Measurements from ENCODE around the gene RBM47. TPM values are rescaled to one million over a fixed set of nuclear protein-coding genes. Genes with fewer than 3 reads are reported as not detected.

Gene RBM47
- total and polyA plus RNA-seq, 2 experiments from 2014 or later = 35.6 to 139 TPM

DNA sequence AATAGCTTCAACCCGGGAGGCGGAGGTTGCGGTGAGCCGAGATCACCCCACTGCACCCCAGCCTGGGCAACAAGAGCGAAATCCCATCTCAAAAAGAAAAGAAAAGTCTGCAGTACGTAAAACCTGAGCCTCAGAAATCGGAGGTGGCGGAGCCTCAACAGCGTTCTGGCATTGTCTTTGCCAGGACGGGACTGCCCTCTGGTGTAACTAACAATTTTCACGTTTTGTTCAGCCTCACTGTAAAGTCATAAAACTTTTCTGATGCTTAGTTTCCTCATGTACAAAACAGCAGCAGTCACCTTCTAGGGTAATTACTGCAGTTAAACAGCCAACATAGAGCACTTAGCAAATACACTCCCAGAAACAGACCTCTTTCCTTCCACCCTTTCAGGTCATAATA is 121.7 kb downstream of the RBM47 start:
- H3K27me3 Mint-ChIP-seq (ENCODE audit: insufficient read depth, low read depth, poor library complexity) = peaks cover 10% of the 10 kb centered on the region
- no peak overlapping the region for H3K4me3 Mint-ChIP-seq
- peaks cover 6% of the 10 kb centered on the region; the same call in 1 of the 2 replicates for H3K36me3 ChIP-seq (ENCODE audit: insufficient read depth)
- no peak overlapping the region for H3K4me2 ChIP-seq
- no peaks in the 10 kb centered on the region for H3F3A ChIP-seq (replicated peaks; ENCODE audit: low read depth)
- DNase-seq (ENCODE audit: low spot score) = peak; percentile 48
- H2AFZ ChIP-seq = no peak overlapping the region
- ATAC-seq = peak; percentile 49
- no peaks in the 10 kb centered on the region for H3K27me3 ChIP-seq (ENCODE audit: insufficient read depth)
- peak overlapping the region; percentile 1; the same call in 1 of the 2 replicates for H3K27ac Mint-ChIP-seq
- peaks cover under 1% of the 10 kb centered on the region; the same call in 1 of the 2 replicates for H3K4me1 ChIP-seq (ENCODE audit: insufficient read depth)
- H3K4me1 Mint-ChIP-seq = peaks cover 3% of the 10 kb centered on the region
- no peak overlapping the region for H3K4me3 ChIP-seq
- peaks cover 6% of the 10 kb centered on the region for H4K20me1 ChIP-seq (replicated peaks; ENCODE audit: insufficient read depth)
- no peak overlapping the region; the same call in 1 of the 2 replicates for H3K27ac ChIP-seq (ENCODE audit: low read depth)
- TF ChIP-seq CREB1 (CRISPR knock-in tag; IDR thresholded peaks at IDR 0.05; ENCODE audit: low read depth) = no peak
- TF ChIP-seq, protein P1, sequence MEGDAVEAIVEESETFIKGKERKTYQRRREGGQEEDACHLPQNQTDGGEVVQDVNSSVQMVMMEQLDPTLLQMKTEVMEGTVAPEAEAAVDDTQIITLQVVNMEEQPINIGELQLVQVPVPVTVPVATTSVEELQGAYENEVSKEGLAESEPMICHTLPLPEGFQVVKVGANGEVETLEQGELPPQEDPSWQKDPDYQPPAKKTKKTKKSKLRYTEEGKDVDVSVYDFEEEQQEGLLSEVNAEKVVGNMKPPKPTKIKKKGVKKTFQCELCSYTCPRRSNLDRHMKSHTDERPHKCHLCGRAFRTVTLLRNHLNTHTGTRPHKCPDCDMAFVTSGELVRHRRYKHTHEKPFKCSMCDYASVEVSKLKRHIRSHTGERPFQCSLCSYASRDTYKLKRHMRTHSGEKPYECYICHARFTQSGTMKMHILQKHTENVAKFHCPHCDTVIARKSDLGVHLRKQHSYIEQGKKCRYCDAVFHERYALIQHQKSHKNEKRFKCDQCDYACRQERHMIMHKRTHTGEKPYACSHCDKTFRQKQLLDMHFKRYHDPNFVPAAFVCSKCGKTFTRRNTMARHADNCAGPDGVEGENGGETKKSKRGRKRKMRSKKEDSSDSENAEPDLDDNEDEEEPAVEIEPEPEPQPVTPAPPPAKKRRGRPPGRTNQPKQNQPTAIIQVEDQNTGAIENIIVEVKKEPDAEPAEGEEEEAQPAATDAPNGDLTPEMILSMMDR (conservative IDR thresholded peaks at IDR 0.05; ENCODE audit: low read depth in 2 of 2) = peak; percentile 15 to 51; a peak in 3 of 4 replicates
- peaks cover 73% of the 10 kb centered on the region for H3K79me2 ChIP-seq (replicated peaks; ENCODE audit: insufficient read depth)
- peaks cover 34% of the 10 kb centered on the region for H3K36me3 Mint-ChIP-seq (ENCODE audit: low read depth)
- no peaks in the 10 kb centered on the region for H3K9me3 Mint-ChIP-seq
- no peaks in the 10 kb centered on the region for H3K9me2 ChIP-seq (ENCODE audit: insufficient read depth)

DNA sequence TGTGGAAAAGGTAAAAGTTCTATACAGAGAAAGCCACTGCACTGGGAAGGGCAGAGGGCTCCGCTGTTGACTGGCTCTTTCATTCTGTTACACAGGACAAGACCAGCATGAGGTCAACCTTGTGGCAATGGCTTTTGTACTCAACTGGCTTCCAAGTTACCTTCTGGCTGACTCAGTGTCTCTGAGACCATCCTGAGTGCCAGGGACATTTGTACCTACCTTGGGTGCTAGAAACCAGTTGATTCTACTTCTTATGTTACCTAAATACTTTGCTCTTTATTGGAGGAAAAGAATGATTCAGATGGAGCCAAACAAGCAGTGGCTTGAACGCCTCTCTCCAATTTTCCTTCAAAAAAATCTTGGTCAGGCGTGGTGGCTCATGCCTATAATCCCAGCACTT is 123.2 kb downstream of the RBM47 start:
- no peak for DNase-seq (ENCODE audit: low spot score)
- Histone ChIP-seq H2AFZ (no peak overlapping the region), H3K27me3 (ENCODE audit: insufficient read depth) (no peaks in the 10 kb centered on the region), H3K9me2 (ENCODE audit: insufficient read depth) (no peaks in the 10 kb centered on the region), H3K4me3 (no peak overlapping the region), H3K4me2 (no peak overlapping the region), H3K79me2 (replicated peaks; ENCODE audit: insufficient read depth) (peaks cover 61% of the 10 kb centered on the region), H3F3A (replicated peaks; ENCODE audit: low read depth) (no peaks in the 10 kb centered on the region), H3K27ac (ENCODE audit: low read depth) (no peak overlapping the region), H3K4me1 (ENCODE audit: insufficient read depth) (no peaks in the 10 kb centered on the region; the same call in 1 of the 2 replicates), H4K20me1 (replicated peaks; ENCODE audit: insufficient read depth) (peaks cover 7% of the 10 kb centered on the region), H3K36me3 (ENCODE audit: insufficient read depth) (peaks cover 6% of the 10 kb centered on the region; the same call in 1 of the 2 replicates)
- H3K4me3 Mint-ChIP-seq = no peak overlapping the region
- H3K9me3 Mint-ChIP-seq = no peaks in the 10 kb centered on the region
- TF ChIP-seq JUNB (IDR thresholded peaks at IDR 0.05; ENCODE audit: unreplicated experiment) (no peak), POLR2AphosphoS5 (IDR thresholded peaks at IDR 0.05; ENCODE audit: low read depth) (no peak)
- TF ChIP-seq, protein P2, sequence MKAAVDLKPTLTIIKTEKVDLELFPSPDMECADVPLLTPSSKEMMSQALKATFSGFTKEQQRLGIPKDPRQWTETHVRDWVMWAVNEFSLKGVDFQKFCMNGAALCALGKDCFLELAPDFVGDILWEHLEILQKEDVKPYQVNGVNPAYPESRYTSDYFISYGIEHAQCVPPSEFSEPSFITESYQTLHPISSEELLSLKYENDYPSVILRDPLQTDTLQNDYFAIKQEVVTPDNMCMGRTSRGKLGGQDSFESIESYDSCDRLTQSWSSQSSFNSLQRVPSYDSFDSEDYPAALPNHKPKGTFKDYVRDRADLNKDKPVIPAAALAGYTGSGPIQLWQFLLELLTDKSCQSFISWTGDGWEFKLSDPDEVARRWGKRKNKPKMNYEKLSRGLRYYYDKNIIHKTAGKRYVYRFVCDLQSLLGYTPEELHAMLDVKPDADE (IDR thresholded peaks at IDR 0.05) = no peak
- no peak overlapping the region for H3K27ac Mint-ChIP-seq
- H3K4me1 Mint-ChIP-seq = peaks cover 7% of the 10 kb centered on the region
- no peak for ATAC-seq
- peaks cover 15% of the 10 kb centered on the region for H3K27me3 Mint-ChIP-seq (ENCODE audit: insufficient read depth, low read depth, poor library complexity)
- H3K36me3 Mint-ChIP-seq (ENCODE audit: low read depth) = peaks cover 41% of the 10 kb centered on the region

DNA sequence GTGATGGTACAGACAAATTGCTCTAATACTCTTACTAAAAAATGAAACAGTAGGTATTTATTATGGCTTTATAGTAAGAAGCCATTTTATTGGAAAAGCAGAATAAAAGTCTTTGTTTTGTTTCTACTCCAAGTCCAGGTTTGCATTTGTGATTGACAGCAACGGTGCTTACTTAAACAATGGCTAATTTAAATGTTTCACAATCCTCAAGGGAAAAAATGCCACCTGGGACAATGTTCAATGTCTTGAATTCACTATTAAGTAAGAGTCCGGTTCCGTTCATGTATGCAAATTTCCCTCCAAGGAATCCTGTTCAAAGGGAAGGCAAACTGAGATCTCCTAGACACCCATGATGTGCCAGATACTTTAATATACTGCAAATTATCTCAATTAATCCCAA is 123.6 kb downstream of the RBM47 start:
- Histone ChIP-seq H3K27ac (ENCODE audit: low read depth) (no peak overlapping the region), H3K4me1 (ENCODE audit: insufficient read depth) (no peaks in the 10 kb centered on the region; the same call in 1 of the 2 replicates), H3K4me2 (no peak overlapping the region), H3K36me3 (ENCODE audit: insufficient read depth) (peaks cover 6% of the 10 kb centered on the region; the same call in 1 of the 2 replicates), H3K27me3 (ENCODE audit: insufficient read depth) (no peaks in the 10 kb centered on the region), H4K20me1 (replicated peaks; ENCODE audit: insufficient read depth) (peaks cover 9% of the 10 kb centered on the region), H2AFZ (no peak overlapping the region), H3K4me3 (no peak overlapping the region), H3K79me2 (replicated peaks; ENCODE audit: insufficient read depth) (peaks cover 58% of the 10 kb centered on the region), H3F3A (replicated peaks; ENCODE audit: low read depth) (no peaks in the 10 kb centered on the region), H3K9me2 (ENCODE audit: insufficient read depth) (no peaks in the 10 kb centered on the region)
- Mint-ChIP-seq H3K36me3 (ENCODE audit: low read depth) (peaks cover 38% of the 10 kb centered on the region), H3K27ac (no peak overlapping the region), H3K9me3 (no peaks in the 10 kb centered on the region), H3K27me3 (ENCODE audit: insufficient read depth, low read depth, poor library complexity) (peaks cover 15% of the 10 kb centered on the region), H3K4me1 (peaks cover 7% of the 10 kb centered on the region), H3K4me3 (no peak overlapping the region)
- ATAC-seq (no peak), DNase-seq (ENCODE audit: low spot score) (no peak)
- TF ChIP-seq STAT1 (IDR thresholded peaks at IDR 0.05; ENCODE audit: unreplicated experiment) = no peak
- no peak for TF ChIP-seq CREB1 (CRISPR knock-in tag; IDR thresholded peaks at IDR 0.05; ENCODE audit: low read depth)
- TF ChIP-seq EZH2 (IDR thresholded peaks at IDR 0.05; ENCODE audit: low read depth, unreplicated experiment) = no peak
- no peak for TF ChIP-seq JUNB (IDR thresholded peaks at IDR 0.05; ENCODE audit: unreplicated experiment)
- TF ChIP-seq ZNF114 (CRISPR knock-in tag; IDR thresholded peaks at IDR 0.05) = no peak
- TF ChIP-seq, protein P3, sequence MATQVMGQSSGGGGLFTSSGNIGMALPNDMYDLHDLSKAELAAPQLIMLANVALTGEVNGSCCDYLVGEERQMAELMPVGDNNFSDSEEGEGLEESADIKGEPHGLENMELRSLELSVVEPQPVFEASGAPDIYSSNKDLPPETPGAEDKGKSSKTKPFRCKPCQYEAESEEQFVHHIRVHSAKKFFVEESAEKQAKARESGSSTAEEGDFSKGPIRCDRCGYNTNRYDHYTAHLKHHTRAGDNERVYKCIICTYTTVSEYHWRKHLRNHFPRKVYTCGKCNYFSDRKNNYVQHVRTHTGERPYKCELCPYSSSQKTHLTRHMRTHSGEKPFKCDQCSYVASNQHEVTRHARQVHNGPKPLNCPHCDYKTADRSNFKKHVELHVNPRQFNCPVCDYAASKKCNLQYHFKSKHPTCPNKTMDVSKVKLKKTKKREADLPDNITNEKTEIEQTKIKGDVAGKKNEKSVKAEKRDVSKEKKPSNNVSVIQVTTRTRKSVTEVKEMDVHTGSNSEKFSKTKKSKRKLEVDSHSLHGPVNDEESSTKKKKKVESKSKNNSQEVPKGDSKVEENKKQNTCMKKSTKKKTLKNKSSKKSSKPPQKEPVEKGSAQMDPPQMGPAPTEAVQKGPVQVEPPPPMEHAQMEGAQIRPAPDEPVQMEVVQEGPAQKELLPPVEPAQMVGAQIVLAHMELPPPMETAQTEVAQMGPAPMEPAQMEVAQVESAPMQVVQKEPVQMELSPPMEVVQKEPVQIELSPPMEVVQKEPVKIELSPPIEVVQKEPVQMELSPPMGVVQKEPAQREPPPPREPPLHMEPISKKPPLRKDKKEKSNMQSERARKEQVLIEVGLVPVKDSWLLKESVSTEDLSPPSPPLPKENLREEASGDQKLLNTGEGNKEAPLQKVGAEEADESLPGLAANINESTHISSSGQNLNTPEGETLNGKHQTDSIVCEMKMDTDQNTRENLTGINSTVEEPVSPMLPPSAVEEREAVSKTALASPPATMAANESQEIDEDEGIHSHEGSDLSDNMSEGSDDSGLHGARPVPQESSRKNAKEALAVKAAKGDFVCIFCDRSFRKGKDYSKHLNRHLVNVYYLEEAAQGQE (IDR thresholded peaks at IDR 0.05; ENCODE audit: unreplicated experiment) = no peak
- TF ChIP-seq, protein P2 (IDR thresholded peaks at IDR 0.05) = no peak

Measured in GM23338 (cell line).